IMR-90 (cell line): ENCODE data around the gene ZNFX1. TPM values are rescaled to one million over a fixed set of nuclear protein-coding genes. Genes with fewer than 3 reads are reported as not detected.

Experiments used
- ATAC-seq: fragments of 200-7000 bp; cut with Tn5 transposase; 2 replicates; pipeline ENCODE4 v1.9.1; 2020; ENCODE audit warnings: low read depth, mild to moderate bottlenecking, moderate library complexity
- BruUV-seq: library from RNA; stranded (reverse); fragments of 400-500 nt; replicated peaks from 2 replicates; lab custom pipeline; 2021; lab: Mats Ljungman, UMichigan
- CTCF ChIA-PET: fragments of 300-600 bp; formaldehyde crosslinking; extraction: SDS; loops from one replicate; lab custom pipeline; 2021; ENCODE audit warnings: antibody characterized with exemption; lab: Yijun Ruan, JAX
- POLR2A ChIA-PET: fragments of 300-600 bp; sonication (Branson Sonifier 250); formaldehyde crosslinking; loops from one replicate; lab custom pipeline; 2022; ENCODE audit warnings: antibody characterized with exemption; ENCODE audit not compliant: unreplicated experiment; lab: Charles Lee
- DNase-seq: peaks from one replicate; pipeline ENCODE4 v3.0.0; 2013
- H2AFZ ChIP-seq: replicated peaks from 2 replicates; pipeline ENCODE3; 2013; ENCODE audit warnings: low read length, mild to moderate bottlenecking; ENCODE audit not compliant: poor library complexity
- H2AK5ac ChIP-seq: 2 replicates; pipeline ENCODE4 v1.6.1; 2013; ENCODE audit warnings: low read depth, low read length, inconsistent platforms
- H2AK9ac ChIP-seq: replicated peaks from 2 replicates; pipeline ENCODE3; 2013; ENCODE audit warnings: mild to moderate bottlenecking, low read depth, low read length, moderate library complexity; ENCODE audit not compliant: poor library complexity
- H2BK120ac ChIP-seq: 2 replicates; pipeline ENCODE4 v1.6.1; 2013; ENCODE audit warnings: low read depth, low read length, inconsistent platforms
- H2BK15ac ChIP-seq: 3 replicates; pipeline ENCODE4 v1.6.1; 2013; ENCODE audit warnings: low read depth, low read length, inconsistent platforms
- H2BK20ac ChIP-seq: 2 replicates; pipeline ENCODE4 v1.6.1; 2013; ENCODE audit warnings: low read depth, mild to moderate bottlenecking, inconsistent platforms, low read length, moderate library complexity
- H2BK5ac ChIP-seq: 2 replicates; pipeline ENCODE4 v1.6.1; 2013; ENCODE audit warnings: mild to moderate bottlenecking, low read depth, low read length, inconsistent platforms; ENCODE audit not compliant: poor library complexity, severe bottlenecking
- H3K14ac ChIP-seq: replicated peaks from 2 replicates; pipeline ENCODE4 v1.6.1; 2013; ENCODE audit warnings: low read depth, low read length, inconsistent platforms
- H3K18ac ChIP-seq: 2 replicates; pipeline ENCODE4 v1.6.1; 2013; ENCODE audit warnings: low read depth, low read length, control low read depth
- H3K23ac ChIP-seq: 2 replicates; pipeline ENCODE4 v1.6.1; 2013; ENCODE audit warnings: low read depth, low read length, inconsistent platforms
- H3K27ac ChIP-seq: 2 replicates; pipeline ENCODE4 v1.5.1; 2013; ENCODE audit warnings: mild to moderate bottlenecking, control low read depth, low read length; ENCODE audit not compliant: insufficient read depth
- H3K27me3 ChIP-seq: 2 replicates; pipeline ENCODE4 v1.6.1; 2013; ENCODE audit warnings: low read length; ENCODE audit not compliant: control insufficient read depth, insufficient read depth
- H3K36me3 ChIP-seq: 2 replicates; pipeline ENCODE4 v1.6.1; 2013; ENCODE audit warnings: low read length, mixed read lengths; ENCODE audit not compliant: control insufficient read depth, insufficient read depth
- H3K4ac ChIP-seq: 2 replicates; pipeline ENCODE4 v1.6.1; 2013; ENCODE audit warnings: low read depth, low read length, inconsistent platforms
- H3K4me1 ChIP-seq: 2 replicates; pipeline ENCODE4 v1.6.1; 2013; ENCODE audit warnings: low read length, mixed read lengths; ENCODE audit not compliant: control insufficient read depth, insufficient read depth
- H3K4me2 ChIP-seq: 2 replicates; pipeline ENCODE4 v1.6.1; 2013; ENCODE audit warnings: low read depth, mild to moderate bottlenecking, control low read depth, low read length, moderate library complexity
- H3K4me3 ChIP-seq: 2 replicates; pipeline ENCODE4 v1.5.1; 2013; ENCODE audit warnings: low read depth, mild to moderate bottlenecking, control low read depth, low read length, moderate library complexity; ENCODE audit not compliant: insufficient read depth
- H3K56ac ChIP-seq: 2 replicates; pipeline ENCODE4 v1.6.1; 2013; ENCODE audit warnings: low read length, inconsistent platforms; ENCODE audit not compliant: insufficient read depth; ENCODE audit errors: extremely low read depth
- H3K79me1 ChIP-seq, 2 experiments: 2 replicates each; pipeline ENCODE4 v1.6.1; 2013; ENCODE audit warnings: low read length in 2 of 2, inconsistent platforms in 1 of 2, low read depth in 1 of 2
- H3K9ac ChIP-seq: 2 replicates; pipeline ENCODE4 v1.6.1; 2013; ENCODE audit warnings: low read depth, low read length, control low read depth
- H3K9me1 ChIP-seq: 2 replicates; pipeline ENCODE4 v1.6.1; 2013; ENCODE audit warnings: low read length, inconsistent platforms; ENCODE audit not compliant: insufficient read depth
- H3K9me3 ChIP-seq: 2 replicates; pipeline ENCODE4 v1.6.1; 2013; ENCODE audit warnings: low read length; ENCODE audit not compliant: control insufficient read depth, insufficient read depth
- H4K20me1 ChIP-seq: 2 replicates; pipeline ENCODE4 v1.6.1; 2013; ENCODE audit warnings: low read length, inconsistent platforms; ENCODE audit not compliant: insufficient read depth
- H4K5ac ChIP-seq: 2 replicates; pipeline ENCODE4 v1.6.1; 2013; ENCODE audit warnings: mild to moderate bottlenecking, low read depth, low read length, control low read depth
- H4K8ac ChIP-seq, 2 experiments: 2 replicates each; pipeline ENCODE4 v1.6.1; 2013; ENCODE audit warnings: low read depth in 2 of 2, low read length in 2 of 2, control low read depth in 1 of 2, inconsistent platforms in 1 of 2
- H4K91ac ChIP-seq: 2 replicates; pipeline ENCODE4 v1.6.1; 2013; ENCODE audit warnings: low read depth, low read length, inconsistent platforms; ENCODE audit not compliant: insufficient read depth
- BHLHE40 ChIP-seq: fragments of 150-350 bp; IDR thresholded peaks from 2 replicates; pipeline ENCODE4 v1.6.1; 2016; ENCODE audit warnings: mild to moderate bottlenecking, low read depth, low read length
- CEBPB ChIP-seq: IDR thresholded peaks from 2 replicates; pipeline ENCODE4 v1.6.1; 2012; ENCODE audit warnings: low read depth, low read length, improper control_type of control experiment
- CHD1 ChIP-seq: IDR thresholded peaks from 2 replicates; pipeline ENCODE4 v1.6.1; 2012; ENCODE audit warnings: low read depth, low read length, improper control_type of control experiment
- ELK1 ChIP-seq: fragments of 150-350 bp; IDR thresholded peaks from 2 replicates; pipeline ENCODE4 v1.6.1; 2016; ENCODE audit warnings: low read depth, mild to moderate bottlenecking, low read length, moderate library complexity, borderline replicate concordance
- FOS ChIP-seq: fragments of 150-350 bp; IDR thresholded peaks from 2 replicates; pipeline ENCODE4 v1.6.1; 2016; ENCODE audit warnings: low read depth, low read length
- MAFK ChIP-seq: IDR thresholded peaks from 2 replicates; pipeline ENCODE4 v1.6.1; 2012; ENCODE audit warnings: low read depth, low read length, improper control_type of control experiment
- MAZ ChIP-seq: IDR thresholded peaks from 2 replicates; pipeline ENCODE4 v1.6.1; 2012; ENCODE audit warnings: low read depth, mild to moderate bottlenecking, low read length, improper control_type of control experiment, moderate library complexity, borderline replicate concordance
- MXI1 ChIP-seq: IDR thresholded peaks from 2 replicates; pipeline ENCODE4 v1.6.1; 2012; ENCODE audit warnings: low read depth, mild to moderate bottlenecking, low read length, moderate library complexity, borderline replicate concordance
- NFE2L2 ChIP-seq: fragments of 150-350 bp; IDR thresholded peaks from 2 replicates; pipeline ENCODE4 v1.6.1; 2016; ENCODE audit warnings: low read depth, mild to moderate bottlenecking, low read length
- POLR2A ChIP-seq: IDR thresholded peaks from 2 replicates; pipeline ENCODE4 v1.6.1; 2012; ENCODE audit warnings: mild to moderate bottlenecking, low read depth, low read length
- RAD21 ChIP-seq: IDR thresholded peaks from 2 replicates; pipeline ENCODE4 v1.6.1; 2012; ENCODE audit warnings: low read length, improper control_type of control experiment
- RCOR1 ChIP-seq: IDR thresholded peaks from 2 replicates; pipeline ENCODE4 v1.6.1; 2012; ENCODE audit warnings: mild to moderate bottlenecking, low read length, improper control_type of control experiment; ENCODE audit not compliant: insufficient replicate concordance
- RFX5 ChIP-seq: IDR thresholded peaks from 2 replicates; pipeline ENCODE4 v1.8.0; 2012; ENCODE audit warnings: low read depth, mild to moderate bottlenecking, low read length, moderate library complexity
- SMC3 ChIP-seq: fragments of 150-350 bp; IDR thresholded peaks from 2 replicates; pipeline ENCODE4 v1.6.1; 2016; ENCODE audit warnings: low read depth, mild to moderate bottlenecking, antibody characterized with exemption, low read length, moderate library complexity
- whole genome bisulfite sequencing, 2 experiments: methylation state at CpG; one replicate each; pipeline versions ENCODE4 v1.1.5 to v1.1.7; 2013; ENCODE audit warnings: missing lambda C conversion rate in 2 of 2; ENCODE audit not compliant: insufficient read length in 1 of 2; ENCODE audit errors: extremely low coverage in 2 of 2; 5-methylcytosine and 5-hydroxymethylcytosine counted together
- dilution Hi-C: fragments of 300-500 bp; cut with HindIII; formaldehyde crosslinking; loops from one replicate; pipeline ENCODE4 v1.14.3; 2018; ENCODE audit warnings: low sequenced_read_pairs; ENCODE audit not compliant: unreplicated experiment
- in situ Hi-C: fragments of 300-500 bp; cut with MboI; formaldehyde crosslinking; loops from 3 replicates; pipeline ENCODE4 v1.14.3; 2019; ENCODE audit warnings: low sequenced_read_pairs, inconsistent platforms, mixed read lengths
- intact Hi-C: fragments of 100-400 bp; cut with micrococcal nuclease; formaldehyde crosslinking; loops from 2 replicates; pipeline ENCODE4 v1.10.0; 2022
- polyA plus RNA-seq, 3 experiments: library from polyadenylated mRNA; depleted of rRNA; stranded (reverse); fragments of >200 nt; gene quantifications; 2 replicates each; pipeline ENCODE4 v1.2.3, GENCODE V29; 2012; ENCODE audit warnings: low replicate concordance in 1 of 3
- total RNA-seq: library from RNA; depleted of rRNA; stranded (reverse); fragments of >200 nt; gene quantifications from 2 replicates; pipeline ENCODE4 v1.2.3, GENCODE V29; 2012
- TF ChIP-seq, protein P1 (sequence below): conservative IDR thresholded peaks from 2 replicates; pipeline ENCODE4 v1.5.1; 2012; ENCODE audit warnings: mild to moderate bottlenecking, low read depth, low read length, improper control_type of control experiment
- TF ChIP-seq, protein P2 (sequence below): fragments of 150-350 bp; IDR thresholded peaks from 2 replicates; pipeline ENCODE4 v1.6.1; 2017; ENCODE audit warnings: mild to moderate bottlenecking, antibody characterized with exemption, low read length, low read depth

Gene ZNFX1
- total and polyA plus RNA-seq, 2 of the 4 experiments (the other 2 are of a cell fraction), result 10.9 to 60.9 TPM

- H3K4me2 ChIP-seq, result no peak overlapping the region
- BruUV-seq, result no TSS peak
- DNase-seq (no peak), ATAC-seq (no peak)
- 86% methylated on average over 1 of the region's 1 CpG; no CpG with 5 or more reads in 1 of the 2 experiments for WGBS, 2 experiments
- no peak overlapping the region for H3K9ac ChIP-seq
- dilution Hi-C loops, result no loop called here
- intact Hi-C loops, result no loop called here
- in situ Hi-C loops, result no loop called here
- H3K9me1 ChIP-seq, result no peaks in the 10 kb centered on the region
- H2AK9ac ChIP-seq, result no peak overlapping the region
- H3K27ac ChIP-seq, result no peak overlapping the region
- no peak overlapping the region for H3K4ac ChIP-seq
- H2AFZ ChIP-seq, result no peak overlapping the region
- H3K56ac ChIP-seq, result no peak overlapping the region
- no peaks in the 10 kb centered on the region for H3K36me3 ChIP-seq
- no peak overlapping the region for H2BK15ac ChIP-seq
- H4K8ac ChIP-seq, result no peak overlapping the region
- H2BK120ac ChIP-seq, result no peak overlapping the region
- H2BK5ac ChIP-seq, result no peak overlapping the region
- H3K18ac ChIP-seq, result no peak overlapping the region
- H2AK5ac ChIP-seq, result no peak overlapping the region
- no peaks in the 10 kb centered on the region for H4K20me1 ChIP-seq
- no peaks in the 10 kb centered on the region for H3K27me3 ChIP-seq
- TF ChIP-seq MAZ (no peak), MAFK (no peak), CHD1 (no peak), NFE2L2 (no peak), FOS (no peak), RCOR1 (no peak), ELK1 (no peak), MXI1 (no peak), RFX5 (no peak), CEBPB (no peak), SMC3 (no peak), BHLHE40 (no peak), RAD21 (no peak), POLR2A (no peak)
- TF ChIP-seq, protein P1, sequence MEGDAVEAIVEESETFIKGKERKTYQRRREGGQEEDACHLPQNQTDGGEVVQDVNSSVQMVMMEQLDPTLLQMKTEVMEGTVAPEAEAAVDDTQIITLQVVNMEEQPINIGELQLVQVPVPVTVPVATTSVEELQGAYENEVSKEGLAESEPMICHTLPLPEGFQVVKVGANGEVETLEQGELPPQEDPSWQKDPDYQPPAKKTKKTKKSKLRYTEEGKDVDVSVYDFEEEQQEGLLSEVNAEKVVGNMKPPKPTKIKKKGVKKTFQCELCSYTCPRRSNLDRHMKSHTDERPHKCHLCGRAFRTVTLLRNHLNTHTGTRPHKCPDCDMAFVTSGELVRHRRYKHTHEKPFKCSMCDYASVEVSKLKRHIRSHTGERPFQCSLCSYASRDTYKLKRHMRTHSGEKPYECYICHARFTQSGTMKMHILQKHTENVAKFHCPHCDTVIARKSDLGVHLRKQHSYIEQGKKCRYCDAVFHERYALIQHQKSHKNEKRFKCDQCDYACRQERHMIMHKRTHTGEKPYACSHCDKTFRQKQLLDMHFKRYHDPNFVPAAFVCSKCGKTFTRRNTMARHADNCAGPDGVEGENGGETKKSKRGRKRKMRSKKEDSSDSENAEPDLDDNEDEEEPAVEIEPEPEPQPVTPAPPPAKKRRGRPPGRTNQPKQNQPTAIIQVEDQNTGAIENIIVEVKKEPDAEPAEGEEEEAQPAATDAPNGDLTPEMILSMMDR, result no peak
- TF ChIP-seq, protein P2, sequence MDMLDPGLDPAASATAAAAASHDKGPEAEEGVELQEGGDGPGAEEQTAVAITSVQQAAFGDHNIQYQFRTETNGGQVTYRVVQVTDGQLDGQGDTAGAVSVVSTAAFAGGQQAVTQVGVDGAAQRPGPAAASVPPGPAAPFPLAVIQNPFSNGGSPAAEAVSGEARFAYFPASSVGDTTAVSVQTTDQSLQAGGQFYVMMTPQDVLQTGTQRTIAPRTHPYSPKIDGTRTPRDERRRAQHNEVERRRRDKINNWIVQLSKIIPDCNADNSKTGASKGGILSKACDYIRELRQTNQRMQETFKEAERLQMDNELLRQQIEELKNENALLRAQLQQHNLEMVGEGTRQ, result no peak
- ChIA-PET CTCF (no interaction called here), POLR2A (no interaction called here)
- H3K23ac ChIP-seq, result no peak overlapping the region
- H4K91ac ChIP-seq, result no peak overlapping the region
- H2BK20ac ChIP-seq, result no peak overlapping the region
- no peaks in the 10 kb centered on the region for H3K4me1 ChIP-seq
- no peak overlapping the region for H4K5ac ChIP-seq
- H3K9me3 ChIP-seq, result peaks cover 5% of the 10 kb centered on the region; the same call in 1 of the 2 replicates
- no peak overlapping the region for H3K14ac ChIP-seq
- no peak overlapping the region for H3K4me3 ChIP-seq
- H3K79me1 ChIP-seq, result no peaks in the 10 kb centered on the region
These were observed 67.1 kb downstream of the ZNFX1 start for GRCh38 chr20:49210757-49211110.
